Type B pancreatic cell (in vitro differentiated cells): ENCODE data around the gene FAM193A. TPM values are rescaled to one million over a fixed set of nuclear protein-coding genes. Genes with fewer than 3 reads are reported as not detected.

Experiments used
- DNase-seq: peaks from one replicate; pipeline ENCODE4 v3.0.0; 2021; ENCODE audit warnings: mixed read lengths; ENCODE audit not compliant: unreplicated experiment; ENCODE audit errors: extremely low spot score
- H3K27ac Mint-ChIP-seq: 2 replicates; pipeline ENCODE4 v1.8.0; 2021; ENCODE audit warnings: mild to moderate bottlenecking, mixed read lengths
- H3K27me3 Mint-ChIP-seq: 2 replicates; pipeline ENCODE4 v1.8.0; 2021; ENCODE audit warnings: mixed read lengths
- H3K36me3 Mint-ChIP-seq: 2 replicates; pipeline ENCODE4 v1.8.0; 2021; ENCODE audit warnings: mixed read lengths
- H3K4me1 Mint-ChIP-seq: one replicate; pipeline ENCODE4 v1.8.0; 2021; ENCODE audit warnings: mixed read lengths; ENCODE audit not compliant: unreplicated experiment
- H3K4me3 Mint-ChIP-seq: 2 replicates; pipeline ENCODE4 v1.8.0; 2021; ENCODE audit warnings: mild to moderate bottlenecking, mixed read lengths
- H3K9me3 Mint-ChIP-seq: 2 replicates; pipeline ENCODE4 v1.8.0; 2021; ENCODE audit warnings: mixed read lengths
- CTCF ChIP-seq: fragments of 200-600 bp; sonication (generic); conservative IDR thresholded peaks from 2 replicates; pipeline ENCODE4 v1.5.0; 2021; ENCODE audit warnings: antibody characterized with exemption, mild to moderate bottlenecking
- total RNA-seq: library from RNA; stranded (reverse); gene quantifications from 2 replicates; pipeline ENCODE4 v1.2.1, GENCODE V29; 2021; ENCODE audit warnings: low replicate concordance

FAM193A gene
- total RNA-seq, 1 donor from 2014 or later: 37.1 TPM

- H3K27ac Mint-ChIP-seq: no peak overlapping the region
- no peaks in the 10 kb centered on the region for H3K36me3 Mint-ChIP-seq
- TF ChIP-seq CTCF: no peak
- H3K4me1 Mint-ChIP-seq: no peaks in the 10 kb centered on the region
- DNase-seq: no peak
- peaks cover 9% of the 10 kb centered on the region for H3K9me3 Mint-ChIP-seq
- peaks cover 9% of the 10 kb centered on the region for H3K27me3 Mint-ChIP-seq
- H3K4me3 Mint-ChIP-seq: no peak overlapping the region
Measured at GRCh38 chr4:2781911-2782310, 245.5 kb downstream of the FAM193A start.

Other genes with a start within 250 kb of the FAM193A start
- 3.6 and 7.0 TPM in 2 replicates for gene ZFYVE28, start 118.0 kb upstream of the FAM193A start, total RNA-seq
- 0.43 and 1.1 TPM in 2 replicates for gene CFAP99, start 117.7 kb upstream of the FAM193A start, total RNA-seq
- gene RNF4, start 67.5 kb upstream of the FAM193A start, total RNA-seq: 55.9 and 61.4 TPM in 2 replicates
- gene TNIP2, start 219.7 kb downstream of the FAM193A start, total RNA-seq: 25.3 and 26.1 TPM in 2 replicates